ENCODE data around the gene BMPR2.
"Not testable (repeated sequence)": the region's sequence is repeated elsewhere in the genome, so short reads cannot be mapped to it uniquely, and the experiment has no call there.

BMPR2 gene

DNA sequence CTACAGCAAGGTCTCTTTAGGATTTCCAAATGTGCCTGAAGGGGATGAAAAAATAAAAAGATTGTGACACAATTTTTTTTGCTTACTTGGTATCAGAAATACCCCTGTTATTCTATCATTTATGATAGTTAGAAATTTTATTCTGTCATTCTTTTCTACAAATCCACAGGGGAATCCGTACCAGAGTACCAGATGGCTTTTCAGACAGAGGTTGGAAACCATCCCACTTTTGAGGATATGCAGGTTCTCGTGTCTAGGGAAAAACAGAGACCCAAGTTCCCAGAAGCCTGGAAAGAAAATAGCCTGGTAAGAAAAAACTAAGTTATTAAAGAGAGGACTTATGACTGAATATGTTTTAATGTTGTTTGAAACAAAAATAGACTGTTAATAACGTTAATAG, 166.0 kb downstream of the BMPR2 start:
- no peak for DNase-seq

DNA sequence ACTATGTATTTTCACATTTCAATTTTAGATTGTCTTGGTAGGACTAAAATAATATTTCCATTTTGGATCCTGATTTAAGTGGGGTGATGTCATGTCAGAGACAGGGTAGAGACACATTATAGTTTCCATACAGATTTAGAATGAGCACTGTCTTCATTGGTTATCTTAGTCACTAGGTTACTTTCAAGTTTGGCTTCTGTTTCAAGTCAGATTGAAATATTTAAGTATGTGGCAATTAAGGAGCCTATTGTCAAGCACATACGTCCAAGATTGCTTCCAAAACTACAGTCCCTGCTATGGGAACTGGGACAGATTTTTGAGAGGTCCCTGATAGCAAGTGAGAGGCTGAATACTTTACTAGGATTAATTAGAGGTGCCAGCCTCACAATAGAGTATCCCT, 169.4 kb downstream of the BMPR2 start:
- no peak for DNase-seq

DNA sequence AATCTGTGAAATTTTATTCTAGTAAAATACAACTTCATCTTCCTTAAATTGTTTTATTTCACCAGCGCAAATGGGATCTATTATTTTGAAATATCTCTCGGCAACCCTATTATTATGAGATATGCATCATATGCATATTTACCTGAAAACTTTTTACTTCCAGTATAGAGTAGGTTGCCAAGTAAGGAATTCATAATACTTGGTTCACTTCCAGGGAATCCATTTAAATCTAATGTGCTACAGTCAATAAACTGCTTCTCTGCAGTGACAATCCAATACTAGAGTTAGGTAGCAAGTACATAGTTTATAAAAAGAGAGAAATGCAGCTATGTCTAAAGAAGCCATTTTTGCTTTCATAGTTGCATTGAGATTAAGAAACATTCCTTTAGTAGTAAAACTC, 169.8 kb downstream of the BMPR2 start:
- no peak for DNase-seq

DNA sequence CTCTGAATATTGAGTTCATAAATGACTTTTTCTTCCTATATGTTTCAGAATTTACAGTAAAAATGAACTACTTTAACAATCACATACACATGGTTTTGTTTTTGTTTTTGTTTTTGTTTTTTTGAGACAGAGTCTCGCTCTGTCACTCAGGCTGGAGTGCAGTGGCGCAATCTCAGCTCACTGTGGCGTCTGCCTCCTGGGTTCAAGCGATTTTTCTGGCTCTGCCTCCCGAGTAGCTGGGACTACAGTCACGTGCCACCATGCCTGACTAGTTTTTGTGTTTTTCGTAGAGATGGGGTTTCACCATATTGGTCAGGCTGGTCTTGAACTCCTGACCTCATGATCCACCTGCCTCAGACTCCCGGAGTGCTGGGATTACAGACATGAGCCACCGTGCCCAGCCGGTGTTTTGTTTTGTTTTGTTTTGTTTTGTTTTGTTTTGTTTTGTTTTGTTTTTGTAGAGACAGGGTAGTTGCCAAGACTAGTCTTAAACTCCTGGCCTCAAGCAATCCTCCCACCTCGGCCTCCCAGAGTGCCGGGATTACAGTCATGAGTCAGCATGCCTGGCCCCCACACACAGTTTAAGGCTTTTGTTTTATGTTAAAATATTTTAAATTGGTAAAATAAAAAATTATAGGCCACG, 170.5 kb downstream of the BMPR2 start:
- not testable (repeated sequence) for DNase-seq

DNA sequence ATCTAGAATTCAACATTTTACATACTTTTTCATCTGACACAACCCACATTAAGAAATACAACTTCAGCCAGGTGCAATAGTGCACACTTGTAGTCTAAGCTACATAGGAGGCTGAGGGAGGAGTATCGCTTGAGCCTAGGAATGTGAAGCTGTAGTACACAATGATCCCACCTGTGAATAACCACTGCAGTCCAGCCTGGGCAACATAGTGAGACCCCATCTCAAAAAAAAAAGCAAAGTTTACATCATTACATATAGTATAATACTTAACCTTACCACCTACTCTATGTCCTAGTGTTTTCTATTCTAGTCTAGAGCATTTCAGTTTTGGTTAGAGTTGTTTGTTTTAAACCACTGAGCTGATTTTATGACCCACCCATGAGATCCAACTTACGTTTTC, 172.1 kb downstream of the BMPR2 start:
- DNase-seq: no peak

DNA sequence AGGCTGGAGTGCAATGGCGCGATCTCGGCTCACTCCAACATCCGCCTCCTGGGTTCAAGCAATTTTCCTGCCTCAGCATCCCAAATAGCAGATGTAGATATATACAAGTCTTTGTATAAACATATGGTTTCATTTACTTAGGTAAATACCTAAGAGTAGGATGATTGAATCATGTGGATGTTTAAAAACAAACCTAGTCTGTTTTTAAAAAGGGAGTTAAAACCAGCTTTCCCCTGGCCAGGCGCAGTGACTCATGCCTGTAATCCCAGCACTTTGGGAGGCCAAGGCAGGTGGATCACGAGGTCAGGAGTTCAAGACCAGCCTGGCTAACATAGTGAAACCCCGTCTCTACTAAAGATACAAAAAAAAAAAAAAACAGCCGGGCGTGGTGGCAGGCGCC, 174.9 kb downstream of the BMPR2 start:
- not testable (repeated sequence) for DNase-seq

DNA sequence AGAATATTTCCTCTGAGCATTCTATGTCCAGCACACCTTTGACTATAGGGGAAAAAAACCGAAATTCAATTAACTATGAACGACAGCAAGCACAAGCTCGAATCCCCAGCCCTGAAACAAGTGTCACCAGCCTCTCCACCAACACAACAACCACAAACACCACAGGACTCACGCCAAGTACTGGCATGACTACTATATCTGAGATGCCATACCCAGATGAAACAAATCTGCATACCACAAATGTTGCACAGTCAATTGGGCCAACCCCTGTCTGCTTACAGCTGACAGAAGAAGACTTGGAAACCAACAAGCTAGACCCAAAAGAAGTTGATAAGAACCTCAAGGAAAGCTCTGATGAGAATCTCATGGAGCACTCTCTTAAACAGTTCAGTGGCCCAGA, 179.2 kb downstream of the BMPR2 start:
- DNase-seq: no peak

DNA sequence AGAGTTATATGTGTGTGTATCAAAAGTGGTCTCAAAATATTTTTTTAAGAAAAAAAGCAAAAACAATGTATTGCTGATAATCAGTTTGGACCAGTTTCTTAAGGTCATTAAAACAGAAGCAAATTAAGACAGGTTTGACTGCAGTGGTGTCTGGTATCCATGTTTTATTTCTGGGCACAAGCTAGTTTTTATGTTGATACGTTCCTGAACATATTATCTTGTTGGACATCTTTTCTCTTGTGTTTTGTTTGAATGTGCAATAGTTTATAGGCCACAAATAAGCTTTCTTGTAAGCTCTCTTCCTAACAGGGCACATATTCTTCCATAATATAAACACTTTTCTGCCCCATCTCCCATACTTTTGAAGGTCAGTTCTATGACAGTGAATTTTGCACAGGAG, 184.1 kb downstream of the BMPR2 start:
- no peak for DNase-seq

DNA sequence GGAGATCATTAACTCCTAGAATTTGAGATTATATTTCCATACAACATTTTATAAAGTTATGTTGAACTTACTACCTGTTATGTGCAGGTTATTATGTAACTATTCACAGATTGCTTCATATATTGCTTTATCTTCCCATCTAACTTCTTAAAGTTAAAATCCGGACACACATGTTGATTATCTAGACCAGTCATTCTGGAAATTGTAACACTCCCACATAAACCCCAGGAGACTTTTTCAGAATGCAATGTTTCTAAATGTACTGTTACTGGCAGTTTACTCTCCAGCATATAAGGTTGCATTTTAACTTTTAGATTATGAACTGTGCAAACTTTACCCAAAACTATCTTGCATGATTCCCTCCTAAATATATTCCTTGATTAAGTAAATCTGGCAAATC, 188.1 kb downstream of the BMPR2 start:
- DNase-seq: no peak

DNA sequence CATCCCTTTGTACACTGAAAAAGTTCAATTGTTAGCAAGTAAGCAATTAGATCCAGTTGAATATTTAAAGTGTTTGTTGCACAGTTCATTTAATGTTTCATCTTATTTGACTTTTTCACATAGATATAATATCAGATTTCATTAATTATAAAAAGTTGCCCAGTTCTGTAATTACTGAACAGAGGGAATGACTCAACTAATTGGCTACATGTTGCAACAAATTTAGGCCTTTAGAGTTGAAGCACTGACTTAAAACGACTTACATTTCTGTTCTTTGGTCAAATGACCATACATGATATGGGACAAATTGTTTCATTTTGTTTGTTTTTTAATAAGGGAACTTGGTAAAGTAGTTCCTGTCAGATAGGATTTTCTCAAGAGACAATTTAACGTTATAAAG, 190.2 kb downstream of the BMPR2 start:
- no peak for DNase-seq

DNA sequence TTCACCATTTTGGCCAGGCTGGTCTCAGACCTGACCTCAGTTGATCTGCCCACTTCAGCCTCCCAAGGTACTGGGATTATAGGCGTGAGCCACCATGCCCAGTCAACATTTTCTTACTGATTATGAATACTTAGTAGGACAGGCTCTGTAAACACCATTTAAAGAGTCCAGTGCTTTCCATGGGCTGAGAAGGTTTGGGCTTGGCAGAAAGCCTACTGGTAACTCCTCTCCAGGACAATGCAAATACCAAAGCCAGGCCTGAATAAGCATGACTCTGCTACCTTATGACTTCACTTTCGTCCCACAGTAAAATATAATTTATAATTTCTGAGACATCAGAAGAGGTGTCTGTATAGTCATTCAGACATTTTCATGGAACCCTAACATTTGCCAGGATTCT, 198.4 kb downstream of the BMPR2 start:
- no peak for DNase-seq

DNA sequence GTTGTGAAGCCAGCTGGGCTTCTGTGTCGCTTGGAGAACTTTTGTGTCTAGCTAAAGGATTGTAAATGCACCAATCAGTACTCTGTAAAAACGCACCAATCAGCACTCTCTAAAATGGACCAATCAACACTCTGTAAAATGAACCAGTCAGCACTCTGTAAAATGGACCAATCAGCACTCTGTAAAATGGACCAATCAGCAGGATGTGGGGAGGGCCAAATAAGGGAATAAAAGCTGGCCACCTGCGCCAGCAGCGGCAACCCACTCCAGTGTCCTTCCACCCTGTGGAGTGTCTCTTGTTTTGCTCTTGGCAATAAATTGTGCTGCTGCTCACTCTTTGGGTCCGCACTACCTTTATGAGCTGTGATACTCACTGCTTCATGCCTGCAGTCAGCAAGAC, 199.1 kb downstream of the BMPR2 start:
- peak in 3 of 6 experiments; percentile 13 to 42 (median 26) for DNase-seq

DNA sequence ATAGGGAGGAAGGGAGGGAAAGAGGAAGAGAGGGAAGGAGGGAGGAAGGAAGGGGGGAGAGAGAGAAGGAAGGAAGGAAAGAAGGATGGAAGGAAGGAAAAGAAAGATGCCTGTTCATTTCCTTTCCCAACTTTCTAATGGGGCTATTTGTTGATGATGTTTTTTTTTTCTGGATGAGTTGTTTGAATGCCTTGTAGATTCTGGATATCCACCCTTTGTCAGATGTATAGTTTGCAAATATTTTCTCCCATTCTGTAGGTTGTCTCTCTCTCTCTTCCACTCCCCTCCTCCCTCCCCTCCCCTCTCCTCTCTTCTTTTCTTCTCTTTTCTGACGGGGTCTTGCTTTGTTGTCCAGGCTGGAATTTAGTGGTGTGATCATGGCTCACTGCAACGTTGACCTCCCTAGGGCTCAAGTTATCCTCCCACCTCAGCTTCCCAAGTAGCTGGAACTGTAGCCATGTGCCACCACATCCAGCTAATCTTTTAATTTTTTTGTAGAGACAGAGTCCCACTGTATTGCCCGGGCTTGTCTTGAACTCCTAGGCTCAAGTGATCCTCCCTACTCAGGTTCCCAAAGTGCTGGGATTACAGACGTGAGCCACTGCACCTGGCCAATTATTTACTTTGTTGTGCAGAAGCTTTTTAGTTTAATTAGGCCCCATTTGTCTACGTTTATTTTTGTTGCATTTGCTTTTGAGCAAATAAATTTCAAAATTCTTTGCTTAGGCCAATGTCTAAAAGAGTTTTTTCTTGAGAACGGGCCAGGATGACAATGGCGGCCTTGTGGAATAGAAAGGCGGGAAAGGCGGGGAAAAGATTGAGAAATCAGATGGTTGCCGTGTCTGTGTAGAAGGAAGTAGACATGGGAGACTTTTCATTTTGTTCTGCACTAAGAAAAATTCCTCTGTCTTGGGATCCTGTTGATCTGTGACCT, 201.4 kb downstream of the BMPR2 start:
- no peak for DNase-seq

DNA sequence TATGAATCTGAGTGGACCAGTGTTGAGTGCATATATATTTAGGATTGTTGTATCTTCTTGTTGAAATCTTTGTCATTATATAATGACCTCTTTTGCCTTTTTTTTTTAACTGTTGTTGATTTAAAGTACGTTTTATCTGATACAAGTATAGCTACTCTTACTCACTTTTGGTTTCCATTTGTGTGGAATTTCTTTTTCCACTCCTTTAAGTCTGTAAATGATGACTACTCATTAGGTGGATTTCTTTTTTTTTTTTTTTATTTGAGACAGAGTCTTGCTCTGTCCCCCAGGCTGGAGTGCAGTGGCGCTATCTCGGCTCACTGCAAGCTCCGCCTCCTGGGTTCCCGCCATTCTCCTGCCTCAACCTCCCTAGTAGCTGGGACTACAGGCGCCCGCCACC, 206.7 kb downstream of the BMPR2 start:
- DNase-seq: not testable (repeated sequence)

DNA sequence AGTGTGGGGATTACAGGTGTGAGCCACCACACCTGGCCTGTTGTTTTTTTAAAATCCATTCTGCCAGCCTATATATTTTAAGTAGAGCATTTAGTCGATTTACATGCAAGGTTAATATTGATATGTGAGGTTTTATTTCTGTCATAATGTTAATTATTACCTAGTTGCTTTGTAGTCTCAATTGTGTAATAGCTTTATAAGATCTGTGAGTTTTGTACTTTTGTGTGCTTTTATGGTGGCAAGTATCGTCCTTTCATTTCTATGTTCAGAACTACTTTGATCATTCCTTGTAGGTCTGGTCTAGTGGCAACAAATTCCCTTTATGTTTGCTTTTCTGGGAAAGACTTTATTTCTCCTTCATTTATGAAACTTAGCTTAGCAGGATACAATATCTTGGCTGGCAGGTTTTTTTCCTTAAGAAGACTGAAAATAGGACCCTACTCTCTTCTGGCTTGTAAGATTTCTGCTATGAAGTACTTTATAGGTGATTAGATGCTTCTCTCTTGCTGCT, 207.6 kb downstream of the BMPR2 start:
- no peak for DNase-seq

DNA sequence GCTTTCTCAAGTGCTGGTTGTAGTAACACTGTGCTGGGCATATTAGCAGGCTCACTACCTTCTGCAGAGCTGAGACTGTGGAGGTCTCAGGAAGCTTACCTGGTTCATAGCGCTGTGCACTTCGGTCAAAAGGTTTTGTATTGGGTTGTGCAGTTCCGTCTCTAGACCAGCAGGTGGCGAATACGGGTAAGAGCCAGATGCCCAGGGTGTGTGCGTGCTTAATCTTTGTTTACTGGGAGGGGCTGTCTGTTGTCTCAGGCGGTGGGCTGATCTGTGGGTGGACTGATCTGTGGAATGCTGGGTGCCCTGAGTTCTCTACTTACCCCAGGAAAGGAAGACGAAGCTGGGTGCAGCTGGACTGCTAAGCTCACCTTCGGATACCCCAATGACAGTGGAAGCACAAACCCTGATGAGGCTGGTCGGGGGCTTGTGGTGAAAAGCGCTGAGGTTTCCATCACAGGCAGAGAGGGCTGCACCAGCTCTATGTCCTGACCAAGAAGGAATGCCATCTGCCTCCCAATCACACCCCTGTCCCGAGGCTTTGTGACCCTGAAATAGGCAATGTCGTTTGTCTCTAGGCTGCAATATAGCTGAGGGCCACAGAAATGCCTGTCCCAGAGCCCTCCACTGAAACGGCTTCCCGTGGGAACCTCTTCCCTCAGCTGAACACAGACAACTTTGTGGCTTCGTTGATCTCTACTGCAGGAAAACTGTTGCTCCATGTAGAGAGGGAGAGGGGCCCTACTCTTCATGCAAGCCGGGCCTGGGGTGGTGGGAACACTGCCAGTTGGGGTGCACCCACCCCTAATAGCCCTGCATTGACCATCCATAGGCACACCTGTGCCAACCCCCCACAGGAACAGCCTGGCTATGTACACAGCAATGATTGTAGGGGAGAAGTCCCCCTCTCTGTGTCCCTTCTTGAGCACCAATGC, 212.8 kb downstream of the BMPR2 start:
- peak; percentile 26 to 85 (median 64) for DNase-seq

DNA sequence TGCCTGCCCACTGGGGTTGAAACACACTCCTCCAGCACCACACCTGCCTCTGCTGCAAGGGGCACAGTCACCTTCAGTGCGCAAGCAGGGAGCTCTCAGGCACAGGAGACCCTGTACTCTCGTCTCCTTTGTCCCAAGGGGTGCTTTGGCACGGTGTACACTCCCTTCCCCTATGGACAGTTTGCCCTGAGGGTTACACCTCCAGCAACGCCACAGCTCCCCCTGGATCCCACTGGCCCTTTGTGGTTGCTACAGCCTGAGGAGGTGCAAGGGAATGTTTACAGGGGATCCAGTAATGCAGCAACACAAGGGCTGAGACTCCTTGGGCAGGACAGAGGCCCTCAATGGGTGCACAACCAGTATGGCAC, 213.4 kb downstream of the BMPR2 start:
- no peak for DNase-seq

DNA sequence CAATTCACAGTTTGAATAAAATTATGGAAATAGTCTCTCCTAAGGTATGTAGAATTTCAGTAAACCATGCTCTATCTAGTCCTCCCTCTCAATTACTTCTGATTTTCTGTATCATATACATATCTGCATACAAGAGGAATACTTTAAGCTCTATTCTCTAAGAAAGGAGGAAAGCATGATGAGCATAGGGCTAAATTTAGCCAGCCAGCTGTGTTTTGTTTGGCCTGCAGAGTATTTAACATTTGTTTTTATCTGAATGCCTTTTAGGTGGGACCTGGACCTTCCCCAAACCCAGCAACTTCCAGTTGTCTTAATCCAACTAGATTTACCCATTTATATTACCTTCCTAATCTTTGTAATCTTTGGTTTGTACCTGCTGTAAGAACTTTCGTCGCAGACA, 216.4 kb downstream of the BMPR2 start:
- no peak for DNase-seq

DNA sequence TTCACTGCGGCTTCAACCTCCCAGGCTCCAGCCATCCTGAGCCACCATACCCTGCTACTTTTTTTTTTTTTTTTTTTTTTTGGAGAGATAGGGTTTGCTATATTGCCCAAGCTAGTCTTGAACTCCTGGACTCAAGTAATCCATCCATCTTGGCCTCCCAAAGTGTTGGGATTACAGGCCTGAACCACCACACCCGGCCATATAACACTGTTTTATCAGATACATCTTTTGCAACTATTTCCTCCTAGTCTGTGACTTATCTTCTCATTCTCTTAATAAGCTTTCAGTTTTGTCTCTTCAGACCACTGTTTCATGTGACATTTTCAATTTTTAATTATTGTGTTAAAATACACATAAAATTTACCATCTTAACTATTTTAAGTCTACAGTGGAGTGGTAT, 223.0 kb downstream of the BMPR2 start:
- no peak for DNase-seq

DNA sequence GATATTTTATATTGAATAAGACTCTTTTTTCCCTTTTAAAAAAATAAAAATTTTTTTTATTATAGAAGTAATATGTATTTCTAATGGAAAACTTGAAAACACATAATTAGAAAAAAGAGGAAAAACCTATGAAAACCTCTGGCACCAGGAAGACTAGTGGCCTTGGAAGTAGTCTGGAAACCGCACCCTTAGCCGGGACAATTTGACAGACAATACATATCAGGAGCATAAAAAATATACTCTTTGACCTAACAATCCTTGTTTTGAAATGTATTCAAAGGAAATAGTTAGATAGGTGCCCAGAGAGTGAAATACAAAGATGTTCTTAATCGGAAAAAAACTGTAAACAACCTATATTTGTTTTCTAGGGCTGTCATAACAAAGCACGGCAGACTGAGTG, 223.8 kb downstream of the BMPR2 start:
- no peak for DNase-seq

DNA sequence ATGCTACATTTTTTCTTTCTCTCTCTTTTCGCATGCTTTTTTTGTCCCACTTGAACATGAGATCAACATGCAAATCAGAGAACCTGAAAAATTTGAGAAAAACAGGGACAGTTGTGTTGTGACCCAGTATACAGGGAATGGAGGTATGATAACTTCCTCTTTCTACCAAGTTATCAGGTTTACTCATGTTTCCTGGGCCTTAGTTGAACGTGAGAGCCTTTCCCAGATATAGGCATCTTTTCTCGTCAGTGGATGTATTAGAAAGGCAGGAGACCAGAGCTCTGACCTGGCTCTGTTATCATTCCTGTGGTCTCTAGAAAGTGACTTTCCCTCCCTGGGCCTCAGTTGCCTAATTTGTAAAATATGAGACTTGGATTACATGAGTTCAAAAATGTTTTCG, 228.6 kb downstream of the BMPR2 start:
- DNase-seq: no peak

DNA sequence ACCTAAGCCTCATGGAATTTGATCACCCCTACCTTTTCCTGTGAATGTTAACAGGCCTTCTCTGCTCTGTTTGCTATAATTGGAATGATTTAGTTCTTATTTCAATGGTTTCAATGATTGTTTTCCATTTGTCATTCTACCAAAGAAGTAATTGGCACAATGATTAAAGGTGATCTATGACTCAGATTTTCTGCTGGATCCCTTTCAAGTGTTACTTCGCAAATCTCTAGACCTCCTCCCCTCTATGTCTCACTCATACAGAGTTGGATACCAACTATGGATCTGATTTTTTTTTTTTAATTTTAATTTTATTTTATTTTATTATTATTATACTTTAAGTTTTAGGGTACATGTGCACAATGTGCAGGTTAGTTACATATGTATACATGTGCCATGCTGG, 229.0 kb downstream of the BMPR2 start:
- no peak for DNase-seq

Measured in stimulated activated naive CD4-positive, alpha-beta T cell (primary cell).